Choroid plexus epithelial cell (primary cell): ENCODE measurements around the gene KLHL14.

Source experiments
- DNase-seq: peaks from one replicate; pipeline ENCODE4 v3.0.0-alpha.2; 2010; ENCODE audit warnings: low read depth
- H3K4me3 ChIP-seq: 2 replicates; pipeline ENCODE4 v1.5.1; 2011; ENCODE audit warnings: low read depth, mild to moderate bottlenecking, control low read depth, low read length, moderate library complexity
- CTCF ChIP-seq: conservative IDR thresholded peaks from 2 replicates; pipeline ENCODE4 v1.5.1; 2011; ENCODE audit warnings: low read depth, mild to moderate bottlenecking, control low read depth, inconsistent platforms, low read length, moderate library complexity

The KLHL14 gene

GRCh38 chr18:32772581-32773381, at the start of gene KLHL14:
KLHL14 (minus strand) TSS chr18:32773023; CDS start chr18:32770591, 2,432 bp downstream.
- TF ChIP-seq CTCF, result no peak
- no peak for DNase-seq
- H3K4me3 ChIP-seq, result peak within 1 kb of the TSS; percentile 37

GRCh38 chr18:32822197-32822596, 49.4 kb upstream of the KLHL14 start:
- no peak for TF ChIP-seq CTCF
- no peak overlapping the region for H3K4me3 ChIP-seq
- DNase-seq, result no peak

GRCh38 chr18:32815881-32816280, 43.1 kb upstream of the KLHL14 start:
- DNase-seq, result no peak
- H3K4me3 ChIP-seq, result no peak overlapping the region
- no peak for TF ChIP-seq CTCF

- no peak overlapping the region for H3K4me3 ChIP-seq
- TF ChIP-seq CTCF, result no peak
- no peak for DNase-seq
Measured at GRCh38 chr18:32812342-32812741, 39.5 kb upstream of the KLHL14 start.

- no peak for DNase-seq
- H3K4me3 ChIP-seq, result no peak overlapping the region
- TF ChIP-seq CTCF, result no peak
Measured at GRCh38 chr18:32810314-32810713, 37.5 kb upstream of the KLHL14 start.

GRCh38 chr18:32805354-32805753, 32.5 kb upstream of the KLHL14 start:
- DNase-seq, result no peak
- no peak for TF ChIP-seq CTCF

More at GRCh38 chr18:32805354-32805753, 32.5 kb upstream of the KLHL14 start:
- H3K4me3 ChIP-seq, result no peak overlapping the region
